GM18867 (cell line): ENCODE data around the gene RNASEH2C.
"Not testable (repeated sequence)": the region's sequence is repeated elsewhere in the genome, so short reads cannot be mapped to it uniquely, and the experiment has no call there.

Experiments used
- ATAC-seq: cut with Tn5 transposase; IDR thresholded peaks from one replicate; pipeline ENCODE4 v1.9.1; 2021; ENCODE audit warnings: mild to moderate bottlenecking, moderate library complexity; ENCODE audit not compliant: unreplicated experiment

RNASEH2C gene

DNA sequence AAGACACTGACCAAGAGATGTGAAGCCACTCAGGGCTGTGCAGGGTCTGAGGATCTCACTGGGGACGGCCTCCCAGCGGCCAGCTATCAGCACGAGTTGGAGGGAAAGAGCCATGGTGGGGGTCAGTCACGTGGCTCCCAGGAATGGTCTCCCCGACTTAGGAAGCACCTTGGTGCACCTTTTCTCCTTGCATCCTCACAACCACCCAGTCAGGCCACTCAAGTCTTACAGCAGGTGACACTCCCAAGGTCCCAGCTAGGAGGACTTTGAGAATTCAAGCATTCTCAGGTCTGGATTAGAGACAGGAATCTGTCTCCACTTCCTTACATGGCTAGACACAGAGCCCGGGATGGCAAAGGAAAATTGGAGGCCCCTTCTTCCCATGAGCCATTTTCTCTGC lies 2.7 kb downstream of the RNASEH2C start:
- no peak for ATAC-seq

DNA sequence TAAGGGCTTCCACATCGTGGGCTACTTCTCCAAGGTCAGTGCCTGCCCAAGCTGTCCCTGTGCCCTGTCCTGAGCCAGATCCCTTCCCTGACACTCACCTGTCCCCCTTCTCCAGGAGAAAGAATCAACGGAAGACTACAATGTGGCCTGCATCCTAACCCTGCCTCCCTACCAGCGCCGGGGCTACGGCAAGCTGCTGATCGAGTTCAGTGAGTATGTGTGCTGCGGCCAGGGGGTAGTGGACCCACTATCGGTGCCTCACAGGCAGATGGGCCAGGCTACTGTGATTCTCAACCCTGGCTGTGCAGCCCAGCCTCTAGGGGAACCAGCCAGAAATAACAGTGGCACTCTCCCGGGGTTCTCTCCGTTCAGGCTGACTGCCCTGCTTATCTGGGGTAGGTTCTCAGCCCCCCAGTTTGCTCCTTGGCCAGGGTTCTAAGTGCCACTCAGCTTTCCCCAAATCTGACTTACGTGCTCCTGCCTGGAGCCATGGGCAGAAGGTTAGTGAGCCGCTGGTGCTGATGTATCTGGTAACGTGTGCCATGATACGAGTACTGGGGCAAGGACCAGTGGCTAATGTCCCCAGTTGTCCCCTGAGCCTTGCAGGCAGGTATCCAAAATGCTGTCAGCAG lies 3.7 kb downstream of the RNASEH2C start:
- no peak for ATAC-seq

DNA sequence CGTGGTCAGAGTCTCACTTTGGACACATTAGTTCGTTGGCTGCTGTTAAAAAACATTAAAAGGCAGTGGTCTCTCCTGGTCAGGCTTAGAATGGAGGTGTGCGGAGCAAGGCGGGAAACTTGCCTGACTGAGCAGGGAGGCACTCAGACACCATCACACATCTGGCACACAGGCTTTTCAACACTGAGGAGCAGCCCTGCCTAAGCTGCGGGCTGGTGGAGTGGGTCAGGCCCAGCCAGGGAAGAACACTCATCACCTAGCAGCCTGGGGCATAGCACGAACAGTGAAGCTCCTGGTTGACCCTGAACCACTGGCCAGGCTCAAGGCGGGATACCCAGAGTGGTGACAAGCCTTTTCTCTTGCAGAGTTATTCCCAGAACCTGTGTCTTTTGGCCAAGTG lies 4.3 kb downstream of the RNASEH2C start:
- ATAC-seq = no peak

DNA sequence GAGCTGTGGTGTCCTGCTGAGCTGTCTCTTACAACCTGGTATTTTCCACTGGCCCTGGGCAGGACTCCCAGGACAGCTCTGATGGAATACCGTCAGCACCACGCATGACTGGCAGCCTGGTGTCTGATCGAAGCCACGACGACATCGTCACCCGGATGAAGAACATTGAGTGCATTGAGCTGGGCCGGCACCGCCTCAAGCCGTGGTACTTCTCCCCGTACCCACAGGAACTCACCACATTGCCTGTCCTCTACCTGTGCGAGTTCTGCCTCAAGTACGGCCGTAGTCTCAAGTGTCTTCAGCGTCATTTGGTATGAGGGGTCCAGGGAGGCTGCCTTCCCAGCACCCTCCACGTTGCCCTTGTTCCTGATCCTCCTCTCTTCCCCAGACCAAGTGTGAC lies 6.2 kb downstream of the RNASEH2C start:
- ATAC-seq = no peak

DNA sequence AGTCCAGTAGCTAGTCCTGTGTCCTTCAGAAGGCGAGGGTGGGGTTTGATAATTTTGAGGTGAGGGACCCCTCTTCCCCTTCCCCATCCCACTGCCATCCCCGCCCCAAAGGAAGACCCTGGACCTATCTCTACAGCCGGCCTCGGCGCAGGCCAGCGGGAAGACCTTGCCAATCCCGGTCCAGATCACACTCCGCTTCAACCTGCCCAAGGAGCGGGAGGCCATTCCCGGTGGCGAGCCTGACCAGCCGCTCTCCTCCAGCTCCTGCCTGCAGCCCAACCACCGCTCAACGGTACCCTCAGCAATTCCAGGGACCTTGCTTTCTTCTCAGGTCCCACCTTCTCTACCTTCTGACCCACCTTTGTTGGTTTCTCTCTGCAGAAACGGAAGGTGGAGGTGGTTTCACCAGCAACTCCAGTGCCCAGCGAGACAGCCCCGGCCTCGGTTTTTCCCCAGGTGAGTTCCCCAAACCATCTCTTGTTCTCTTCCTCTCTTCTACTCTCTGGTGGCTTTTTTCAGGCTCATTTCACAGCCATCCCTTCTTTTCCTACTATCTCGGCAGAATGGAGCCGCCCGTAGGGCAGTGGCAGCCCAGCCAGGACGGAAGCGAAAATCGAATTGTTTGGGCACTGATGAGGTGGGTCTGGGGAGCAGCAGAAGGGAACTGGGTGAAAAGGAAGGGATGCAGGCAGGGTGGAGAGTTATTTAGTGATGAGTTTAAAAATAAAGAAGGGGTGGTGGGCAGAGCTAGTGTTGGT lies 7.2 kb downstream of the RNASEH2C start:
- no peak for ATAC-seq

DNA sequence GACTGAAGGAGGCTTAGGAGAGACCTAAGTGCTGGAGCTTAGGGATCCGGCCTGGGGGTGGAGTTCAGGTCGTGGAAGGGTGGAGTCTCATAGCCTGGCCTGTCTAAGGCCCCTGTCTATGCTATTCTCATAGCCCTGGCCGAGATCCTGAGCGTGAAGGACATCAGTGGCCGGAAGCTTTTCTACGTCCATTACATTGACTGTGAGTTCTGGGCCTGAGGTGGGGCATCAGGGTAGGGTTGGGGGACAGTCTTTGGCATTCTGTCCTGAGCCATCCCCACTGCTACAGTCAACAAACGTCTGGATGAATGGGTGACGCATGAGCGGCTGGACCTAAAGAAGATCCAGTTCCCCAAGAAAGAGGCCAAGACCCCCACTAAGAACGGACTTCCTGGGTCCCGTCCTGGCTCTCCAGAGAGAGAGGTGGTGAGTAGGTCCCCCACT lies 7.9 kb downstream of the RNASEH2C start:
- ATAC-seq = no peak

DNA sequence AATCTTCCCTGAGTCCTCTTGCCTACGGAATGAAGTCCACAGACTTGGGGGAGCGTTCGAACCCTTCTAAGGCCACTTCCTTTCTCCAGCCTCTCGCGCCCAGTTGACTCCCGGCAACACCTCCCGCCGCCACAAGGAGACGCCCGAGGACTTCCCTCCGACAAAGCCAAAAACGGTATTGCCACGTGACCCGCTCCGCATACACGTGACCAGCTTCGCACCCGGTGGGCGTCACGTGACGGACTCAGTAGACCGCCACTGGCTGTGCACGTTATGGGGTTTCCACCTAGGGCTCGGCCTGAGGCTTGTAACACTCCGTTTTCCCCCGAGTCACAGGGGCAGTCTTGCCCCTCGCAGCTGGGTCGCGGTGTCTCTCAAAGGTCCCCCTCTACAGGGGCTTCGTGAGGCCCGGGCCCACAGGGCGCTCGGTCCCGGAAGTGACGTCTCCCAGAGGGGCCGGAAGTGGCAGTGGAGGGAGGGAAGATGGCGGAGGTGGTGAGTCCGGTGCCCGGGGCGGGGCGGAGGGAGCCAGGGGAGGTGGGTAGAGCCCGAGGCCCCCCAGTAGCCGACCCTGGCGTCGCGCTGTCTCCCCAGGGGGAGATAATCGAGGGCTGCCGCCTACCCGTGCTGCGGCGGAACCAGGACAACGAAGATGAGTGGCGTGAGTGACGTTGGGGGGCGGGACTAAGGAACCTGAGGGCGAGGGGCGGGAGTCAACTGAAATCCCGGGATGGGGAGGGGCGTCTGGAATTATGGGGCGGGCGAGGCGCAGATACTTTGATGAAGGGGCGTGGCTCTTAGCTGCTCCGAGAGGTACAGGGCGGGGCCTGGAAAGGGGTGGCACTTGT lies 8.6 kb downstream of the RNASEH2C start, which contains the start of gene KAT5:
Gene KAT5 (plus strand): TSS at position 468 of the 848 bp plus-strand sequence. CDS start 16 bp downstream, at position 484.
- ATAC-seq = peak; percentile 78

DNA sequence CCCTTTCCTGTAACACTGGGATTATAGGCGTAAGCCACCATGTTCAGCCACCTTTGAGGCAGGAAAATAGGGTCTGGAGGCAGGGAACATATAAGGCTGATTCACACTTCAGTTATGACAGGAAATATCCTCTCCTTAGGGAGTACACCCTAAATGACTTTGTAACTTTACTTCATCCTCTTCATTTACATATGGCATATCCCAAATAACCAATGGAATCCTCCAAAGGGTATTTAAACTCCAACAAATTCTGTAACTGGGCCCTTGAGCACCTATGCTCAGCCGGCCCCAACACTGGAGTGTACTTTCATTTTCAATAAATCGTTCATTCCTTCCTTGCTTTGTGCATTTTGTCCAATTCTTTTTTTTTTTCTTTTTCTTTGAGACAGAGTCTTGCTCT lies 10.2 kb downstream of the RNASEH2C start:
- no peak for ATAC-seq

DNA sequence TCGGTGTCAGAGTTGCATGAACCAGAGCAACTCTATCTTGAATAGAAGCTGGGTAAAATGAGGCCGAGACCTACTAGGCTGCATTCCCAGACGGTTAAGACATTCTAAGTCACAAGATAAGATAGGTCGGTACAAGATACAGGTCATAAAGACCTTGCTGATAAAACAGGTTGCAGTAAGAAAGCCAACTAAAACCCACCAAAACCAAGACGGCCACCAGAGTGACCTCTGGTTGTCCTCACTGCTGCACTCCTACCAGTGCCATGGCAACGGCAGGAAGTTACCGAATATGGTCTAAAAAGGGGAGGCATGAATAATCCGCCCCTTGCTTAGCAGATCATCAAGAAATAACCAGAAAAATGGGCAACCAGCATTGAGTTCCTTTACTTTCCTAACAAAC lies 10.9 kb downstream of the RNASEH2C start:
- no peak for ATAC-seq

DNA sequence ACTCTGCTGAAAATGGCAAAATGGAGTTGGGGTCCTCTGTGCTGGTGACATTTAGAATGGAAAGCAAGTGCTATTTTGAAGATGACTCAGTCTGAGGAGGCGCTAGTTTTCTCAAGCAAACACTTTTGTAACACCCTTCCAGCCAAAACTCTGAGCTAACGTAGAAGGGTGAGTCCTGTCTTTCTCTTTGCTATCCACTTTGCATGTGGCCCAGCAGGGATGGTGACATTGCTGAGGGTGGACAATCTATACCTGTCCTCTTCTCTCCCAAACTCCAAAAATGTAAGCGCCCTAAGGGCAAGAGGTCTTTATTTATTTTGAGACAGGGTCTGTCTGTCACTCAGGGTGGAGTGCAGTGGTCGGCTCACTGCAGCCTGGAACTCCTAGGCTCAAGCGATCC lies 12.1 kb downstream of the RNASEH2C start:
- no peak for ATAC-seq

DNA sequence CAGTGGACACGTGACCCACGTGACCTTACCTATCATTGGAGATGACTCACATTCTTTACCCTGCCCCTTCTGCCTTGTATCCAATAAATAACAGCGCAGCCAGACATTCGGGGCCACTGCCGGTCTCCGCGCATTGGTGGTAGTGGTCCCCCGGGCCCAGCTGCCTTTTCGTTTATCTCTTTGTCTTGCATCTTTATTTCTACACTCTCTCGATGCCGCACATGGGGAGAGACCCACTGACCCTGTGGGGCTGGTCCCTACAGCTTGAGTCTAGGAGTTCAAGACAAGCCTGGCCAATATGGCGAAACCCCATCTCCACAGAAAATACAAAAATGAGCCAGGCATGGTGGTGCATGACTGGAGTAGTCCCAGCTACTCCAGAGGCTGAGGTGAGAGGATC lies 13.6 kb downstream of the RNASEH2C start:
- not testable (repeated sequence) for ATAC-seq

DNA sequence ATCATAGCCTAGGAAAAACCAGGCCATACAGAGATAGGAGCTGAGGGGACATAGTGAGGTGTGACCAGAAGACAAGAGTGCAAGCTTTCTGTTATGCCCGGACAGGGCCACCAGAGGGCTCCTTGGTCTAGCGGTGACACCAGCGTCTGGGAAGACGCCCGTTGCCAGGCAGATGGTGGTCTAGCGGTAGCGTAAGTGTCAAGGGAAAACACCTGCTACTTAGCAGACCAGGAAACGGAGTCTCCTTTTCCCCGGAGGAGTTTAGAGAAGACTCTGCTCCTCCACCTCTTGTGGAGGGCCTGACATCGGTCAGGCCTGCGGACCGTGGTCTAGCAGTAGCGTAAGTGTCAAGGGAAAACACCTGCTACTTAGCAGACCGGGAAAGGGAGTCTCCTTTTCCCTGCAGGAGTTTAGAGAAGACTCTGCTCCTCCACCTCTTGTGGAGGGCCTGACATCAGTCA lies 14.3 kb downstream of the RNASEH2C start:
- ATAC-seq = not testable (repeated sequence)

DNA sequence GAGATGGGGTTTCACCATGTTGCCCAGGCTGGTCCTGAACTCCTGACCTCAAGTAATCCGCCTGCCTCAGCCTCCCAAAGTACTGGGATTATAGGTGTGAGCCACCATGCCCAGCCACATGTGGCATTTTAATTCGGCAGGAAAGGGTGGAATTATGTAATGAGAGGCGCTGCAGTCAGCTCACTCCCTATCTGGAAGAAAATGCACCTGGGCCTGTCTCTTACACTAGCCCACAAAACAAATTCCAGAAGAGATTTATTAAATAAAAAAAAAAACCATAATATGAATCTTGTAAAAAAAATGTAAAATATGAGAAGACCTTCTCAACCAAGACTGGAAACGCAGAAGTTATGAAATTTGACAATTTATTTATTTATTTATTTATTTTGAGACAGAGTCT lies 16.8 kb downstream of the RNASEH2C start:
- ATAC-seq = no peak

DNA sequence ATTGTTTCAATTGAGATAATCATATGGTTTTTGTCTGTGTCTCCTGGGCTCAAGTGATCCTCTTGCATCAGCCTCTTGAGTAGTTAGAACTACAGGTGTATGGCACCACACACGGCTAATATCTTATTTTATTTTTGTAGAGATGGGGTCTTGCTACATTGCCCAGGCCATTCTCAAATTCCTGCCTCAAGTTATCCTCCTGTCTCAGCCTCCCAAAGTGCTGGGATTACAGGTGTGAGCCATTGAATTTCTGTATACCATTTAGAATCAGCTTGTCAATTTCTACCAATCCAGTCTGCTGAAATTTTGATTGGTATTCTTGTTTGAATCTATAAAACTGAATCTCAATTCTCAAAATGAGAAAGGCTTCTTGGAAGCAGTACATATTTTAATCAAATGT lies 18.9 kb downstream of the RNASEH2C start:
- no peak for ATAC-seq

DNA sequence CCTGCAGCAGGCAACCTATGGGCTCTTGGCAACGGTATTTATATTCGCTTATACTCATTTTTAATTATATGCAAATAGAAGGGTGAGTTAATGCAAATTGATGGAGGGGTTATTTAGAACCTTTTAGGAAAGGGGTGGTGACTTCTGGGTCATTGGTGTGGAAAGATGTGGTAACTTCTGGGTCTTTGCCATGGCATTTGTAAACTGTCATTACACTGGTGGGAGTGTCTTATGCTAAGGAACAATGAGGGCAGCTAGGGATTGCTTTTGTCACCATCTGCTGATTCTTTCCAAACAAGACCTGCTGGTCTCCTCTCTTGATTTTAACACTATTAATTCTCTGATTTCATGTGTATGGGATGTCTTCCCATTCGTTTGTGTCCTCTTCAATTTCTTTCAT lies 20.2 kb downstream of the RNASEH2C start:
- ATAC-seq = no peak

DNA sequence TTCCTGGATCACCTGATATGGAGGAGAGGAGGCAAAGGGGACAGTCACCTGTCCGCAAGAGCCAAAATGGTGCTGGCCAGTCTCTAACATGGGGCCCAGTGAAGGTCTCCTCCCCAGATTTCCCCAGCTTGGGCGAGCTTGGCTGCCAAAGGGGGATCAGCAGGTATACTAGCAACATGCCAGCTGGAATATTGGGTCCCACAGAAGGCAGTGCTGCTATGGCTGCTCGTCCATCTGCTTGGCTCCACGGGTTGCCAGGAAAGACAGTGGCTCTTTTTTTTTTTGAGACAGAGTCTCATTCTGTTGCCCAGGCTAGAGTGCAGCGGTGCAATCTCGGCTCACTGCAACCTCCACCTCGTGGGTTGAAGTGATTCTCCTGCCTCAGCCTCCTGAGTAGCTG lies 21.3 kb downstream of the RNASEH2C start:
- no peak for ATAC-seq

DNA sequence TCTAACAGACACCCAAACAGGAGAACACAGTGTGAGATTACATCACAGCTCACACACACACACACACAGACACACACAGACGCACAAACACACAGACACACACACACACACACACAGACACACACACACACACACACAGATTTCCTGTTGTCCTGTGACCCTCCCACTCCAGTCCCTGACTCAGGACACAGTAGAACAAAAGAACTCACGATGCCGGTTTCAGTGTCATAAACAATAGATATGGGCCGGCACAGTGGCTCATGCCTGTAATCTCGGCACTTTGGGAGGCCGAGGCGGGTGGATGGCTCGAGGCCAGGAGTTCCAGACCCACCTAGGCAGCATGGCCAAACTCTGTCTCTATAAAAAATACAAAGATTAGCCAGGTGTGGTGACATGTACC lies 22.4 kb downstream of the RNASEH2C start:
- no peak for ATAC-seq

DNA sequence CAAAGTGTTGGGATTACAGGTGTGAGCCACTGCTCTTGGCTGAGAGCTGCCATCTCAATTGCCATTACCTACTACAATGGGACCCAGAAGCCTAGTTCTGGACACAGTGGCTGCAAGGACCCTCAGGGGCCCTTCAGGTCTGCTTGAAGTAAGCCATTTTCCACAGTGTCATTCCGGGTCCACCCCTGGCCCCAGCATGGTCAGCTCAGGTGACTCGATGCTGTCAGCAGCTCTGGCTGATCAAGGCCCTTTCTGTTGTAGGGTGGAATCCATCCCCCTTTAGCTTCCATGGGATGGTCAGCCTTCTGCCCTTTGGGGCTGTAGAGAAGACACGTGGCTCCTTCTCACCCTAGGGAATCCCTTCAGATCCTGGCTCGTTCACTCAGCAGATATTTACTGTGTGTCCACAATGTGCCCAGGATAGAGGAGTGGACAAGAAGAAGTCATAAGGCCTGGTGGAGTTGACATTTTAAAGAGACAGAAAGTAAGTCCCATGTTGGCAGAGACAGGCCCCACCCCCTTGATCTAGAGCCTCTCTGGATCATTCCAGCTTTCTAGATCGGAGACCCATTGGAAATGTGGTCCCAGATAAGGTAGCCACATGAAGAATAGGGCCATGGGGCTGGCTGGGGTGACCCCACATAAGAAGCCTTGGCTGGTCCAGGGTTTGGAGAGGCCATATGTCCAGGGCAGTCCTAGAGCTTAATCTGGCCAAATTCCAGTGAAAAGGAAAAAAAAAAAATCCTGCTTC lies 23.6 kb downstream of the RNASEH2C start:
- no peak for ATAC-seq

DNA sequence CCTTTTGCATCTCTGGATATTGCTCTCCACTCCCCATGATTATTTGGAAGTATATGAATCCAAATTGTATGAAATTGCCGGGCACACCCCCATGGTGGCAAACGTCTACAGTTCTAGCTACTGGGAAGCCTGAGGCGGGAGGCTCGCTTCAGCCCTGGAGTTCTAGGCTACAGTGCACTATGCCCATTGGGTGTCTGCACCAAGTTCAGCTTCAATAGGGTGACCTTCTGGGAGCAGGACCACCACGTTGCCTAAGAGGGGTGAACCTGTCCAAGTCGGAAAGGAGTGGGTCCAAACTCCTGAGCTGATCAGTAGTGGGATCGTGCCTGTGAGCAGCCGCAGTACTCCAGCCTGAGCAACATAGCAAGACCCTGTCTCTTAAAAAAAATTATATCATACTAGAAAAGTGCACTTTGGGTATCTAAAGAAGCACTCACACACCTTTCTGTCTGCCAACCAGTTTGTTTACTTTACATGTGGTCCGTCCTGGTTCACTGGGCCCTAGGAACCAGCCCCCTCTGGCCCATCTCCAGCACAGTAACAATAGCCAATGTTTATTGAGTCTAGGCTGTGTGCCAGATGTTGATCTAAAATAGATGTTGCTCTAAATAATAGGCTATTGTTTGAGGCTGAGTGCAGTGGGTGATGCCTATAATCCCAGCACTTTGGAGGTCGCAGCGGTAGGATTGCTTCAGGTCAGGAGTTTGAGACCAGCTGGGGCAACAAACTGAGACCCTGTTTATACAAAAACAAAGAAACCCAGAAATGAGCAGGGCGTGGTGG lies 24.9 kb downstream of the RNASEH2C start:
- no peak for ATAC-seq

DNA sequence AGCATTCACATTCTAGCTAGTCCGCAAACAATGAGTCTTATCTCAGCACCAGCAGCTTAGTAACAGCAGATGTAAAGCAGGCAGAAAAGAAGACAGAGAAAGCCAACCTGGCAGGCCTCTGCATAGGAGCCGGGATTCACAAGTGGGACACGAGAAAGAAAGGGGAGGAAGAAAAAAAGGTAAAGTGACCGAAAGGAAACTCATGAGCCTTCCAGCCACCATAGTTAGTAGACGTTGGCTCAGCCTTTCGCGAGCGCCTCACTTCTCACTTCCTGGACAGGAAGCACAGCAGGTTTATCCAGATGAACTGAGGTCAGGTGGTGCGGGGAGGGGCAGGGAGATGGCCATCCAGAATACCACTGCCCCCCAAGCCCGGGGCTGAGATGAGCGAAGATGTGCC lies 28.2 kb downstream of the RNASEH2C start:
- no peak for ATAC-seq
